ENCODE results near the gene IL6. TPM values are rescaled to one million over a fixed set of nuclear protein-coding genes. Genes with fewer than 3 reads are reported as not detected.

IL6 gene
- polyA plus RNA-seq, 1 donor from 2014 or later = not detected

DNA sequence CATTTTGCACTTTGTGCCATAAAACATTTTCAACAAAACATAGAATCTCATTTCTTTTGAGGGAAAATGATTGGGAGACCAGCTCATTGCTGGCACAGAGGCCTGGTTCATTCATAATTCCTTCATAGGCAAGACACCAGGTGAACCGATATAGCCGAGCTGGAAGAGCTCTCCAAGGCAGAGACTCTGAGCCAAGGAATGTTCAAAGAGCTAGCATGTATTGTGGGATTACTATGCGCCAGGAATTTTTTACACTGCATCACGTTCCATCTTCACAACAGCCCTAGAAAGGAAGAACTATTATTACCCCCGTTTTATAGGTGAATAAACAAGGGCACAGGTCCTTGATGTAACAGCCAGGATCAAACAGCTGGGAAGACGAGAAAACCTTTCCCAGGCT is 2.1 kb upstream of the IL6 start:
- Histone ChIP-seq H3K4me2 (ENCODE audit: low read length) (no peak overlapping the region), H4K20me1 (ENCODE audit: insufficient read depth) (no peaks in the 10 kb centered on the region)
- no peak for TF ChIP-seq MXI1 (conservative IDR thresholded peaks at IDR 0.05; ENCODE audit: poor library complexity, severe bottlenecking)
- TF ChIP-seq SMC3 (conservative IDR thresholded peaks at IDR 0.05; ENCODE audit: poor library complexity) = no peak
- no peak for TF ChIP-seq TAF1 (IDR thresholded peaks at IDR 0.05; ENCODE audit: low read depth)

GRCh38 chr7:22725585-22725984 is 1.4 kb upstream of the IL6 start:
- H3K9me2 ChIP-seq (ENCODE audit: insufficient read depth, low read length) = no peaks in the 10 kb centered on the region

More for the DNA sequence above, 2.1 kb upstream of the IL6 start:
- no peaks in the 10 kb centered on the region for H3K9me3 ChIP-seq (ENCODE audit: low read length)
- H3K4me3 ChIP-seq (ENCODE audit: low read length) = no peak overlapping the region
- H3K27me3 ChIP-seq (ENCODE audit: insufficient read depth, low read depth, low read length) = no peaks in the 10 kb centered on the region
- H3K27ac ChIP-seq (ENCODE audit: low read length) = no peak overlapping the region
- H3K36me3 ChIP-seq (ENCODE audit: insufficient read depth, low read length) = no peaks in the 10 kb centered on the region
- no peaks in the 10 kb centered on the region for H3K9me2 ChIP-seq (ENCODE audit: insufficient read depth, low read length)
- no peak overlapping the region for H3K9ac ChIP-seq (ENCODE audit: low read length)
- H3F3A ChIP-seq (ENCODE audit: insufficient read depth, low read length, poor library complexity, severe bottlenecking) = no peaks in the 10 kb centered on the region
- H2AFZ ChIP-seq (ENCODE audit: low read depth, low read length) = no peak overlapping the region
- no peaks in the 10 kb centered on the region for H3K79me2 ChIP-seq (replicated peaks; ENCODE audit: insufficient read depth, low read length)

GRCh38 chr7:22726345-22726906 is 574 bp upstream of the IL6 start:
- H3F3A ChIP-seq (ENCODE audit: insufficient read depth, low read length, poor library complexity, severe bottlenecking) = no peaks in the 10 kb centered on the region
- H3K27me3 ChIP-seq (ENCODE audit: insufficient read depth, low read depth, low read length) = no peaks in the 10 kb centered on the region
- no peak overlapping the region for H3K4me3 ChIP-seq (ENCODE audit: low read length)
- H3K36me3 ChIP-seq (ENCODE audit: insufficient read depth, low read length) = no peaks in the 10 kb centered on the region
- H2AFZ ChIP-seq (ENCODE audit: low read depth, low read length) = no peak overlapping the region
- no peaks in the 10 kb centered on the region for H4K20me1 ChIP-seq (ENCODE audit: insufficient read depth)
- no peak overlapping the region for H3K9ac ChIP-seq (ENCODE audit: low read length)
- H3K9me2 ChIP-seq (ENCODE audit: insufficient read depth, low read length) = no peaks in the 10 kb centered on the region
- no peaks in the 10 kb centered on the region for H3K79me2 ChIP-seq (replicated peaks; ENCODE audit: insufficient read depth, low read length)
- TF ChIP-seq, protein P1, sequence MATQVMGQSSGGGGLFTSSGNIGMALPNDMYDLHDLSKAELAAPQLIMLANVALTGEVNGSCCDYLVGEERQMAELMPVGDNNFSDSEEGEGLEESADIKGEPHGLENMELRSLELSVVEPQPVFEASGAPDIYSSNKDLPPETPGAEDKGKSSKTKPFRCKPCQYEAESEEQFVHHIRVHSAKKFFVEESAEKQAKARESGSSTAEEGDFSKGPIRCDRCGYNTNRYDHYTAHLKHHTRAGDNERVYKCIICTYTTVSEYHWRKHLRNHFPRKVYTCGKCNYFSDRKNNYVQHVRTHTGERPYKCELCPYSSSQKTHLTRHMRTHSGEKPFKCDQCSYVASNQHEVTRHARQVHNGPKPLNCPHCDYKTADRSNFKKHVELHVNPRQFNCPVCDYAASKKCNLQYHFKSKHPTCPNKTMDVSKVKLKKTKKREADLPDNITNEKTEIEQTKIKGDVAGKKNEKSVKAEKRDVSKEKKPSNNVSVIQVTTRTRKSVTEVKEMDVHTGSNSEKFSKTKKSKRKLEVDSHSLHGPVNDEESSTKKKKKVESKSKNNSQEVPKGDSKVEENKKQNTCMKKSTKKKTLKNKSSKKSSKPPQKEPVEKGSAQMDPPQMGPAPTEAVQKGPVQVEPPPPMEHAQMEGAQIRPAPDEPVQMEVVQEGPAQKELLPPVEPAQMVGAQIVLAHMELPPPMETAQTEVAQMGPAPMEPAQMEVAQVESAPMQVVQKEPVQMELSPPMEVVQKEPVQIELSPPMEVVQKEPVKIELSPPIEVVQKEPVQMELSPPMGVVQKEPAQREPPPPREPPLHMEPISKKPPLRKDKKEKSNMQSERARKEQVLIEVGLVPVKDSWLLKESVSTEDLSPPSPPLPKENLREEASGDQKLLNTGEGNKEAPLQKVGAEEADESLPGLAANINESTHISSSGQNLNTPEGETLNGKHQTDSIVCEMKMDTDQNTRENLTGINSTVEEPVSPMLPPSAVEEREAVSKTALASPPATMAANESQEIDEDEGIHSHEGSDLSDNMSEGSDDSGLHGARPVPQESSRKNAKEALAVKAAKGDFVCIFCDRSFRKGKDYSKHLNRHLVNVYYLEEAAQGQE (IDR thresholded peaks at IDR 0.05; ENCODE audit: borderline replicate concordance) = no peak
- TF ChIP-seq SMC3 (conservative IDR thresholded peaks at IDR 0.05; ENCODE audit: poor library complexity) = no peak
- TF ChIP-seq MXI1 (conservative IDR thresholded peaks at IDR 0.05; ENCODE audit: poor library complexity, severe bottlenecking) = no peak
- no peak for TF ChIP-seq EP300 (conservative IDR thresholded peaks at IDR 0.05; ENCODE audit: poor library complexity, severe bottlenecking)
- TF ChIP-seq EZH2 (IDR thresholded peaks at IDR 0.05; ENCODE audit: borderline replicate concordance, insufficient read depth, low read length, poor library complexity, severe bottlenecking) = no peak
- TF ChIP-seq TAF1 (IDR thresholded peaks at IDR 0.05; ENCODE audit: low read depth) = no peak
- no peak for TF ChIP-seq POLR2AphosphoS5 (IDR thresholded peaks at IDR 0.05)
- no peak for TF ChIP-seq RAD21 (conservative IDR thresholded peaks at IDR 0.05)
- TF ChIP-seq, protein P2, sequence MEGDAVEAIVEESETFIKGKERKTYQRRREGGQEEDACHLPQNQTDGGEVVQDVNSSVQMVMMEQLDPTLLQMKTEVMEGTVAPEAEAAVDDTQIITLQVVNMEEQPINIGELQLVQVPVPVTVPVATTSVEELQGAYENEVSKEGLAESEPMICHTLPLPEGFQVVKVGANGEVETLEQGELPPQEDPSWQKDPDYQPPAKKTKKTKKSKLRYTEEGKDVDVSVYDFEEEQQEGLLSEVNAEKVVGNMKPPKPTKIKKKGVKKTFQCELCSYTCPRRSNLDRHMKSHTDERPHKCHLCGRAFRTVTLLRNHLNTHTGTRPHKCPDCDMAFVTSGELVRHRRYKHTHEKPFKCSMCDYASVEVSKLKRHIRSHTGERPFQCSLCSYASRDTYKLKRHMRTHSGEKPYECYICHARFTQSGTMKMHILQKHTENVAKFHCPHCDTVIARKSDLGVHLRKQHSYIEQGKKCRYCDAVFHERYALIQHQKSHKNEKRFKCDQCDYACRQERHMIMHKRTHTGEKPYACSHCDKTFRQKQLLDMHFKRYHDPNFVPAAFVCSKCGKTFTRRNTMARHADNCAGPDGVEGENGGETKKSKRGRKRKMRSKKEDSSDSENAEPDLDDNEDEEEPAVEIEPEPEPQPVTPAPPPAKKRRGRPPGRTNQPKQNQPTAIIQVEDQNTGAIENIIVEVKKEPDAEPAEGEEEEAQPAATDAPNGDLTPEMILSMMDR (IDR thresholded peaks at IDR 0.05; ENCODE audit: poor library complexity, severe bottlenecking) = no peak
- no peak overlapping the region for H3K27ac ChIP-seq (ENCODE audit: low read length)
- no peaks in the 10 kb centered on the region for H3K9me3 ChIP-seq (ENCODE audit: low read length)
- no peak overlapping the region for H3K4me2 ChIP-seq (ENCODE audit: low read length)

More at GRCh38 chr7:22725585-22725984, 1.4 kb upstream of the IL6 start:
- Histone ChIP-seq H3K4me2 (ENCODE audit: low read length) (no peak overlapping the region), H3K27ac (ENCODE audit: low read length) (no peak overlapping the region), H3F3A (ENCODE audit: insufficient read depth, low read length, poor library complexity, severe bottlenecking) (no peaks in the 10 kb centered on the region), H3K27me3 (ENCODE audit: insufficient read depth, low read depth, low read length) (no peaks in the 10 kb centered on the region), H3K9ac (ENCODE audit: low read length) (no peak overlapping the region), H4K20me1 (ENCODE audit: insufficient read depth) (no peaks in the 10 kb centered on the region), H3K9me3 (ENCODE audit: low read length) (no peaks in the 10 kb centered on the region), H3K36me3 (ENCODE audit: insufficient read depth, low read length) (no peaks in the 10 kb centered on the region), H3K79me2 (replicated peaks; ENCODE audit: insufficient read depth, low read length) (no peaks in the 10 kb centered on the region), H3K4me3 (ENCODE audit: low read length) (no peak overlapping the region), H2AFZ (ENCODE audit: low read depth, low read length) (no peak overlapping the region)
- no peak for TF ChIP-seq MXI1 (conservative IDR thresholded peaks at IDR 0.05; ENCODE audit: poor library complexity, severe bottlenecking)

All from neural cell (in vitro differentiated cells).